ENCODE data around the gene KMT2B. TPM values are rescaled to one million over a fixed set of nuclear protein-coding genes. Genes with fewer than 3 reads are reported as not detected.
"Not testable (repeated sequence)": the region's sequence is repeated elsewhere in the genome, so short reads cannot be mapped to it uniquely, and the experiment has no call there.

KMT2B gene
- total RNA-seq, 1 donor from 2014 or later: 25.5 TPM

- H3K36me3 ChIP-seq: peaks cover 64 to 69% of the 10 kb centered on the region in 2 donors
- intact Hi-C loops (cut with DNase I): no loop called here
Measured at GRCh38 chr19:35721374-35721773, 3.6 kb downstream of the KMT2B start.

GRCh38 chr19:35722461-35722860 lies 4.7 kb downstream of the KMT2B start:
- no peaks in the 10 kb centered on the region for H3K27me3 ChIP-seq
- peaks cover 3 to 7% of the 10 kb centered on the region in 2 donors for H3K4me1 ChIP-seq
- no peak for DNase-seq (ENCODE audit: low spot score in 2 of 2)
- H3K27ac ChIP-seq: no peak overlapping the region
- no peaks in the 10 kb centered on the region for H3K9me3 ChIP-seq
- TF ChIP-seq CTCF (IDR thresholded peaks at IDR 0.05): no peak
- intact Hi-C loops (cut with DNase I): no loop called here
- H3K4me3 ChIP-seq: no peak overlapping the region
- peaks cover 75 to 79% of the 10 kb centered on the region in 2 donors for H3K36me3 ChIP-seq

More at GRCh38 chr19:35721374-35721773, 3.6 kb downstream of the KMT2B start:
- H3K4me3 ChIP-seq: no peak overlapping the region
- no peak for DNase-seq (ENCODE audit: low spot score in 2 of 2)
- no peak for TF ChIP-seq CTCF (IDR thresholded peaks at IDR 0.05)
- no peaks in the 10 kb centered on the region for H3K27me3 ChIP-seq
- H3K4me1 ChIP-seq: peaks cover 3 to 9% of the 10 kb centered on the region in 2 donors
- H3K9me3 ChIP-seq: no peaks in the 10 kb centered on the region
- H3K27ac ChIP-seq: no peak overlapping the region

- TF ChIP-seq CTCF (IDR thresholded peaks at IDR 0.05): no peak
- no peaks in the 10 kb centered on the region for H3K27me3 ChIP-seq
- H3K4me1 ChIP-seq: peaks cover 3 to 7% of the 10 kb centered on the region in 2 donors
- H3K36me3 ChIP-seq: peaks cover 79 to 84% of the 10 kb centered on the region in 2 donors
- no peak for DNase-seq (ENCODE audit: low spot score in 2 of 2)
- H3K4me3 ChIP-seq: no peak overlapping the region
- no peaks in the 10 kb centered on the region for H3K9me3 ChIP-seq
- no peak overlapping the region for H3K27ac ChIP-seq
- intact Hi-C loops (cut with DNase I): no loop called here
Measured at GRCh38 chr19:35722897-35723296, 5.1 kb downstream of the KMT2B start.

GRCh38 chr19:35723671-35724070 lies 5.9 kb downstream of the KMT2B start:
- intact Hi-C loops (cut with DNase I): no loop called here
- Histone ChIP-seq H3K4me3 (no peak overlapping the region), H3K27ac (no peak overlapping the region), H3K36me3 (peaks cover 87 to 92% of the 10 kb centered on the region in 2 donors), H3K27me3 (no peaks in the 10 kb centered on the region), H3K4me1 (peaks cover 3 to 7% of the 10 kb centered on the region in 2 donors), H3K9me3 (no peaks in the 10 kb centered on the region)
- no peak for TF ChIP-seq CTCF (IDR thresholded peaks at IDR 0.05)
- no peak for DNase-seq (ENCODE audit: low spot score in 2 of 2)

GRCh38 chr19:35724132-35724531 lies 6.3 kb downstream of the KMT2B start:
- intact Hi-C loops (cut with DNase I); H3K4me1 ChIP-seq; H3K9me3 ChIP-seq; DNase-seq (ENCODE audit: low spot score in 2 of 2); H3K27me3 ChIP-seq; H3K4me3 ChIP-seq; H3K27ac ChIP-seq: not testable (repeated sequence)
- peaks cover 92 to 96% of the 10 kb centered on the region in 2 donors for H3K36me3 ChIP-seq

GRCh38 chr19:35724560-35724959 lies 6.8 kb downstream of the KMT2B start:
- intact Hi-C loops (cut with DNase I): no loop called here
- no peak overlapping the region for H3K4me3 ChIP-seq
- TF ChIP-seq CTCF (IDR thresholded peaks at IDR 0.05): no peak
- H3K36me3 ChIP-seq: peaks cover 96 to 100% of the 10 kb centered on the region in 2 donors
- no peaks in the 10 kb centered on the region for H3K9me3 ChIP-seq
- H3K27ac ChIP-seq: no peak overlapping the region
- H3K4me1 ChIP-seq: no peaks in the 10 kb centered on the region
- H3K27me3 ChIP-seq: no peaks in the 10 kb centered on the region
- no peak for DNase-seq (ENCODE audit: low spot score in 2 of 2)

All from ascending aorta (tissue), 2 donors.